Right cardiac atrium (tissue), 5 donors: ENCODE measurements around the gene PGF. TPM values are rescaled to one million over a fixed set of nuclear protein-coding genes. Genes with fewer than 3 reads are reported as not detected.

Source experiments
- ATAC-seq, 2 donors: fragments of 200-7000 bp; cut with Tn5 transposase; one replicate each; pipeline versions ENCODE4 v1.8.0 to v1.9.1; 2020; ENCODE audit warnings: moderate library complexity in 2 of 2, mild to moderate bottlenecking in 1 of 2
- DNase-seq, 3 donors: peaks; one replicate each; pipeline ENCODE4 v3.0.0-alpha.2; 2020
- H3K27ac ChIP-seq: one replicate; pipeline ENCODE4 v1.5.1; 2013; ENCODE audit warnings: mild to moderate bottlenecking, low read length, control low read depth, moderate library complexity
- H3K27me3 ChIP-seq: one replicate; pipeline ENCODE4 v1.6.1; 2013; ENCODE audit not compliant: control insufficient read depth, insufficient read depth
- H3K4me1 ChIP-seq: one replicate; pipeline ENCODE4 v1.6.1; 2013; ENCODE audit warnings: low read length; ENCODE audit not compliant: control insufficient read depth, insufficient read depth
- H3K4me3 ChIP-seq: one replicate; pipeline ENCODE4 v1.5.1; 2013; ENCODE audit warnings: low read length, control low read depth
- H3K9me3 ChIP-seq: one replicate; pipeline ENCODE4 v1.6.1; 2013; ENCODE audit warnings: low read length; ENCODE audit not compliant: control insufficient read depth
- WGBS: extraction: QIAGEN DNeasy Blood & Tissue Kit; methylation state at CpG from one replicate; pipeline ENCODE4 v1.1.7; 2013; 5-methylcytosine and 5-hydroxymethylcytosine counted together
- intact Hi-C, 4 donors: fragments of 100-400 bp; cut with DNase I; formaldehyde crosslinking; loops; one replicate each; pipeline versions ENCODE4 v1.11.0 to v1.14.0; 2022 to 2023
- polyA plus RNA-seq: library from polyadenylated mRNA; stranded (reverse); fragments of 200-250 nt; gene quantifications from one replicate; pipeline ENCODE4 v1.2.3, GENCODE V29; 2013
- total RNA-seq, 4 donors: library from RNA; stranded (reverse); fragmentation: NEBNext Ultra II Directional; extraction: Animal tissue kit (Norgen Biotek cat#: 25700); gene quantifications; one replicate each; pipeline ENCODE4 v1.2.1, GENCODE V29; 2021
- donor health status: healthy with polysubstance abuse.
- donor health status: DM: no; HTN: yes; CAD: no.
- donor health status: DM: no; HTN: no; CAD: no.
- donor health status: DM: no; HTN: yes; CAD: no; lungs with severe emphysema.
- donor health status: DM: yes; HTN: yes; CAD: no.

PGF gene
- total and polyA plus RNA-seq, 5 donors = 2.9 to 5.9 (median 4.2) TPM

DNA sequence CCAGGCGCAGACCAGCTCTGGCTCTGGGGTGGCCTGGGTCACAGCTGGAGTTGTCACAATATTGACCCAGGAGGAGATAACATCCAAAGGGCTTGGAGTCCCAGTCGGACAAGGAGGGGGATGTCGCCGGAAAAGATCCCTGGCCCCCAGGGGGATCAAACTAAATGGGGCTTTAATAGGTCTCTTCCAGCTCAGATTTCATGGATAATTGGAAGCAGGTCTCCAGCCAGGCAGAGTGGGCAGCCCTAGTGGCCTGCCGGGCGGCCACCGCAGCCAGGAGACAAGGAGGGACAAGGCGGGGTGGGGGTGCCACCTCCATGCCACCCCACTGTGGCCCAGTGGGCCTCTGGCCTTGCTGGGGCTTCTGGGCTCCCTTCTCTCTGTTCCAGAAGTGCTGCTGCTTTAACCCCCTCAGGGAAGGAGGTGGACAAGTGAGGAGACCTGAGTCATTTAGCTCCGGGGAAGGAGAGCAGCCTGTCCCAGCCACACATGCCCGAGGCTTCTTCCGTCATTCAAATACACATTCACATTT lies 23.1 kb upstream of the PGF start:
- intact Hi-C loops = no loop called here
- no peaks in the 10 kb centered on the region for H3K9me3 ChIP-seq
- H3K4me1 ChIP-seq = peaks cover 20% of the 10 kb centered on the region
- H3K4me3 ChIP-seq = no peak overlapping the region
- no peaks in the 10 kb centered on the region for H3K27me3 ChIP-seq
- DNase-seq = no peak
- ATAC-seq = no peak
- 76% methylated on average over 11 of the region's 11 CpGs for WGBS
- H3K27ac ChIP-seq = no peak overlapping the region

GRCh38 chr14:74977901-74978385 lies 22.5 kb upstream of the PGF start:
- Histone ChIP-seq H3K27me3 (no peaks in the 10 kb centered on the region), H3K27ac (no peak overlapping the region), H3K4me1 (peaks cover 22% of the 10 kb centered on the region), H3K4me3 (no peak overlapping the region), H3K9me3 (no peaks in the 10 kb centered on the region)
- intact Hi-C loops = no loop called here
- WGBS = 66% methylated on average over 6 of the region's 6 CpGs
- ATAC-seq (no peak), DNase-seq (no peak)

DNA sequence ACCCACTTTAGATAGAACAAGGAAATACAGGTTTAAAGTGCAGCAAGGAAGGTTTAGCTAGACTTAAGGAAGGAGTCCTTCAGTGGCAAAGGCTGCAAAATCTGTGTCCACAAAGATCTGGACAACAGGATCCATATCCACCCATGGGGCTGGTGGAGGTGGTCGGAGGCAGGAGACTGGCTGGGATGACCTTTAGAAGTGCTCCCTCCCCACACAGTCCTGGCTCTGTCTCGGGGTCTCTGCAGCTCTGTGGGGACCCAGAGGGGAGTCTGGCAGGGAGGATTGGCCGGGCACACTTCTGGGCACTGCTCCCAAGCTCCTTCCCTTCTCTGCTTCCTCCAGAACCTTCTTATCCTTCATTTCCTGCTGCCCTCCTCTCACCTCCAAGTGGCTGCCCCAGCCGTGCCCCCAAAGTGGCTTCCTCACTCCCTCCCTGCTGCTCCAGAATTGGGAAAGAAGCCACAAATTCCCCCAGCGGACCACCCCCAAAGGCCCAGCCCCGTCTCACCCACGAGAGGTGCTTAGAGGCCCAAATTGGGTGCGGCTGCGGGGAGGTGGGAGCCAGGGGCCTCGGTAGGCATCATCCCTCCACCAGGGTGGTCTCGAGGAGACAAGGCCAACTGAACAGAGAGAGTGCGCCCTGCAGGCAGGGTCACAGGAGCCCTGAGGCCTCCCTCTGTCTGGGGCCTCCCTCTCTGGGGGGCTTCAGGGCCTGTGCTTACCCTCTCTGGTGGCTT lies 21.9 kb upstream of the PGF start:
- no peak for DNase-seq
- ATAC-seq = no peak
- Histone ChIP-seq H3K27ac (no peak overlapping the region), H3K27me3 (no peaks in the 10 kb centered on the region), H3K4me1 (peaks cover 23% of the 10 kb centered on the region), H3K9me3 (no peaks in the 10 kb centered on the region), H3K4me3 (no peak overlapping the region)
- intact Hi-C loops = no loop called here
- WGBS = 82% methylated on average over 12 of the region's 12 CpGs

DNA sequence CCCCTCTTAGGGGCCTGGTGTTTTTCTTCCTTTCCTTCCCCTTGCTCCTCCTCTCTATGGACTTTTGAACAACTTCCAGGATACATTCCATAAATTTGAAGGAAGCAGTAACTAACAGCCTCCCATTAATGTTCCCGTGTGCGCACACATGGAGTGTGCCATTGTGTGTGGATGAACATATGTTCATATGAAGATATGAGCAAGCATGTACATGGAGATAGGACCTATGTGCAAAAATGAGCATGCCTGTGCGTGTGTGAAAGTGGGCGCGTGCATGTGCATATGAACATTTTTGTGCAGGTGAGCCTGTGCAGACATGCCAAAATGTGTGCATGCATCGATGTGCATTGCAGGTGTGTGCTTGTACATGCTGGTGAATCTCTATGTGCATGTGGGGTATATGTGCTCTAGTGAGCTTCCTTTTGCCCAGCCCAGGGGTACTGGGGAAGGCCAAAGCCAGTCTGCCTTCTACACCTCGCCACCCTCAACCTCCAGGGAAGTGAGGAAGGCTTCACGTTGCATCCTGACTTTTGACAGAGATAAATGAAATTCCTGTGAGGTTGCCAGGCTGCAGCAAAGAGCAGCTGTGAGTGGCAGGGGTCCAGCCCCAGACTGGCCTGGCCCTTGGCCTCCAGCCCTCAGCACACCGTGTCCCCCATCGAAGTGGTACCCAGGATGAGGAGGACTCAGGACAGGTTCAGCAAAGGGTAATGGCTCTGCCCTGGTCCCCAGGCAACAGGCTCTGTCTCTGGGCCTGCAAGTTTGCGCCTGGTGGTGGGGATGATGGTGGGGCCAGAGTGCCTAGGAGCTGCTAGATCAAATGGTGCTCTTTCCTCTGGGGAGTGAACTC lies 21.1 kb upstream of the PGF start:
- H3K27ac ChIP-seq = no peak overlapping the region
- H3K27me3 ChIP-seq = no peaks in the 10 kb centered on the region
- intact Hi-C loops = no loop called here
- no peak for ATAC-seq
- WGBS = 83% methylated on average over 11 of the region's 11 CpGs
- H3K9me3 ChIP-seq = no peaks in the 10 kb centered on the region
- H3K4me1 ChIP-seq = peaks cover 23% of the 10 kb centered on the region
- no peak for DNase-seq
- no peak overlapping the region for H3K4me3 ChIP-seq

GRCh38 chr14:74975059-74975810 lies 19.8 kb upstream of the PGF start:
- Histone ChIP-seq H3K4me1 (peaks cover 19% of the 10 kb centered on the region), H3K9me3 (no peaks in the 10 kb centered on the region), H3K27ac (no peak overlapping the region), H3K4me3 (no peak overlapping the region), H3K27me3 (no peaks in the 10 kb centered on the region)
- intact Hi-C loops = no loop called here
- 41% methylated on average over 12 of the region's 12 CpGs for WGBS
- ATAC-seq (peak; percentile 76 to 82), DNase-seq (peak; percentile 89 to 98 (median 97))

DNA sequence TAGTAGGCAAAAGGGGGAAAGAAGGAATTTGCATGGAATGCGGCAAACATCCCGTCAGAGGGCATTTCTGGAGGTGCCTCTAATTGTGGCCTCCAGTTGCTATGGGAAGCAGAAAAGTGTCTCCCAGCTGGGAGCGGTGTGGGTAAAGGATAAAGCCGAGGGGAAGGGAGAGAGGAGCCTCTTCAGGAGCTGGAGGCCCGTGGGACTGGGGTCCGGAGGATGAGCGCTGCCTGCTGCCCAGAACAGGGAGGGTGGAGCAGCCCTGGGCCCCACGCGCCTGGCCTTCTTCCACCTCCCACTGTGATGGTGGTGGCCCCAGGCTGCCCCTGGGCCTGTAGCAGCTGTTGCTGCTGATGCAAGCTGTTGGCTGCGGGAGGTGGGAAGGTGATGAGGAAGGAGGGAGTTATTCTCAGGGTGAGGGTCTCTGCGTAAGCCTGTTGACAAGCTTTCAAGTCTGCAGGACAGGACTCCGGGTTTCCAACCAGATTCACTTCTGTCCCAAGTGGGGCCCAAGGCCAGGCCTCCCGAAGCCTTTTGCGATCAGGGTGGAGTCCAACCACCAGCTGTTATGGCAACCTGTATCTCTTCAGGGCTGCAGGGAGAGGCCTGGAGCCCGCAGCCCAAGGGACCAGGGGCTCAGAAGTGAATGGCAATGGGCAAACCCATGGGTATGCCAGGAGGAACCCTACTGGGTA lies 19.1 kb upstream of the PGF start:
- Histone ChIP-seq H3K9me3 (no peaks in the 10 kb centered on the region), H3K27me3 (no peaks in the 10 kb centered on the region), H3K4me1 (peaks cover 19% of the 10 kb centered on the region), H3K4me3 (no peak overlapping the region), H3K27ac (no peak overlapping the region)
- DNase-seq (peak; percentile 66 to 86 (median 84)), ATAC-seq (peak; percentile 59 to 64)
- intact Hi-C loops = no loop called here
- 56% methylated on average over 15 of the region's 15 CpGs for WGBS

GRCh38 chr14:74973905-74974363 lies 18.5 kb upstream of the PGF start:
- Histone ChIP-seq H3K4me1 (peaks cover 19% of the 10 kb centered on the region), H3K4me3 (no peak overlapping the region), H3K27ac (no peak overlapping the region), H3K9me3 (no peaks in the 10 kb centered on the region), H3K27me3 (no peaks in the 10 kb centered on the region)
- ATAC-seq (no peak), DNase-seq (no peak)
- WGBS = 91% methylated on average over 5 of the region's 5 CpGs
- intact Hi-C loops = no loop called here

GRCh38 chr14:74973003-74973653 lies 17.7 kb upstream of the PGF start:
- no peak overlapping the region for H3K4me3 ChIP-seq
- peaks cover 19% of the 10 kb centered on the region for H3K4me1 ChIP-seq
- DNase-seq = peak; percentile 77 to 88 (median 86)
- intact Hi-C loops = no loop called here
- H3K9me3 ChIP-seq = no peaks in the 10 kb centered on the region
- ATAC-seq = peak; percentile 59 to 83
- H3K27me3 ChIP-seq = no peaks in the 10 kb centered on the region
- no peak overlapping the region for H3K27ac ChIP-seq
- 62% methylated on average over 15 of the region's 15 CpGs for WGBS

DNA sequence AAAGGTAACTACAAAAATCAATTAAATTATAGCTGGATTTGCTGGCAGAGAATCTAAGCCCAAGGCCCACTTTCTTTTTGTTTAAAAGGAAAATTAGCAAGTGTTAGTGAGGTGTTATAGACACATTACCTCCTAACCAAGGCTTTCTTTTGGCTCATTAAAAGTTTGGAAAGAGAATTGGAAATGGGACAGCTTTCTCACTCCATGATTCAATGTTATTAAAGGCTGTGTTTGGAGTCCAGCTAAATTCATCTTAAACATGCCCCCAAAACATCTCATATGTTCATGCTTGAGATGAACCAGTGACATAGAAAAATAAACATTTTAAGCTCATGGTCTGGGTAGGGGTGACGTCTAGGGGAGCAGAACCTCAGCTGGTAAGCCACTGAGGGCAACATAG lies 13.4 kb upstream of the PGF start:
- ATAC-seq (no peak), DNase-seq (no peak)
- intact Hi-C loops = no loop called here
- Histone ChIP-seq H3K9me3 (no peaks in the 10 kb centered on the region), H3K27me3 (no peaks in the 10 kb centered on the region), H3K4me1 (peaks cover 6% of the 10 kb centered on the region), H3K27ac (no peak overlapping the region), H3K4me3 (no peak overlapping the region)
- 67% methylated on average over 1 of the region's 1 CpG for WGBS
